A549 (cell line): ENCODE results near the gene SS18L1. TPM values are rescaled to one million over a fixed set of nuclear protein-coding genes. Genes with fewer than 3 reads are reported as not detected.

ENCODE experiments used
- ATAC-seq, 2 experiments: fragments of 200-7000 bp in 1 of 2; fragments of >200 bp in 1 of 2; cut with Nextera tagmentation in 1 of 2; cut with Tn5 transposase in 1 of 2; 3 replicates each; pipeline versions ENCODE4 v1.8.0 to v1.9.1; 2018 to 2020; ENCODE audit warnings: mild to moderate bottlenecking in 1 of 2, moderate library complexity in 1 of 2
- CTCF ChIA-PET: fragments of 300-600 bp; sonication (Branson Sonifier 250); formaldehyde crosslinking; extraction: SDS; loops from one replicate; lab custom pipeline; 2021; ENCODE audit warnings: antibody characterized with exemption, inconsistent platforms; lab: Yijun Ruan, JAX
- POLR2A ChIA-PET: fragments of 350-600 bp; formaldehyde crosslinking; extraction: SDS; loops from one replicate; lab custom pipeline; 2021; ENCODE audit warnings: antibody characterized with exemption, inconsistent platforms; lab: Yijun Ruan, JAX
- DNase-seq, 2 experiments: peaks; one replicate each; pipeline versions ENCODE4 v3.0.0 to v3.0.0-alpha.2; 2011 to 2016; ENCODE audit warnings: low read depth in 1 of 2, low spot score in 1 of 2
- FAIRE-seq: peaks from 2 replicates; lab custom pipeline; 2011; peaks lifted over from hg19 to GRCh38; lab: Jason Lieb, UNC
- H3K27ac ChIP-seq, 2 experiments: fragments of >200 bp; sonication (Bioruptor Twin); formaldehyde crosslinking; 3 replicates each; pipeline ENCODE4 v1.5.1; 2016 to 2017
- H3K4me1 ChIP-seq: fragments of >200 bp; sonication (Bioruptor Twin); formaldehyde crosslinking; 3 replicates; pipeline ENCODE4 v1.6.1; 2016
- H3K4me2 ChIP-seq: fragments of >200 bp; sonication (Bioruptor Twin); formaldehyde crosslinking; 3 replicates; pipeline ENCODE4 v1.6.1; 2016
- H3K4me3 ChIP-seq: fragments of >200 bp; sonication (Bioruptor Twin); formaldehyde crosslinking; 3 replicates; pipeline ENCODE4 v1.5.1; 2016
- H3K9me3 ChIP-seq: fragments of >200 bp; sonication (Bioruptor Twin); formaldehyde crosslinking; 3 replicates; pipeline ENCODE4 v1.6.1; 2016
- BHLHE40 ChIP-seq: IDR thresholded peaks from 2 replicates; pipeline ENCODE4 v1.6.1; 2012; ENCODE audit warnings: low read depth, low read length, inconsistent platforms
- CBX8 ChIP-seq: fragments of 200-600 bp; sonication (generic); IDR thresholded peaks from 2 replicates; pipeline ENCODE4 v1.6.1; 2016
- CHD4 ChIP-seq: fragments of 200-600 bp; sonication (generic); IDR thresholded peaks from 2 replicates; pipeline ENCODE4 v1.6.1; 2016; ENCODE audit warnings: antibody characterized with exemption, mild to moderate bottlenecking, borderline replicate concordance
- CTCF ChIP-seq: fragments of >200 bp; sonication (Bioruptor Twin); formaldehyde crosslinking; IDR thresholded peaks from 3 replicates; pipeline ENCODE4 v1.5.1; 2016
- E2F6 ChIP-seq: IDR thresholded peaks from 2 replicates; pipeline ENCODE4 v1.6.1; 2012; ENCODE audit warnings: low read depth, borderline replicate concordance
- FOXS1 ChIP-seq: fragments of 250-450 bp; sonication (Bioruptor Pico); IDR thresholded peaks from 2 replicates; pipeline ENCODE4 v1.5.0; 2020; ENCODE audit warnings: mild to moderate bottlenecking, moderate library complexity
- GATA3 ChIP-seq: IDR thresholded peaks from 2 replicates; pipeline ENCODE4 v1.6.1; 2012; ENCODE audit warnings: borderline replicate concordance
- HDAC2 ChIP-seq: fragments of 200-600 bp; sonication (generic); IDR thresholded peaks from 2 replicates; pipeline ENCODE4 v1.6.1; 2016
- JUN ChIP-seq, 2 experiments: fragments of >200 bp; sonication (Bioruptor Twin); formaldehyde crosslinking; IDR thresholded peaks; 2 replicates in 1 of 2; 3 replicates in 1 of 2; pipeline ENCODE4 v1.6.1; 2016 to 2017
- KDM5A ChIP-seq: fragments of 200-600 bp; sonication (generic); IDR thresholded peaks from 2 replicates; pipeline ENCODE4 v1.6.1; 2016; ENCODE audit warnings: antibody characterized with exemption, mild to moderate bottlenecking
- MAZ ChIP-seq: fragments of 150-350 bp; IDR thresholded peaks from 2 replicates; pipeline ENCODE4 v1.6.1; 2014; ENCODE audit warnings: antibody characterized with exemption, low read depth, low read length, borderline replicate concordance
- NPAS2 ChIP-seq: fragments of 250-450 bp; sonication (Bioruptor Pico); IDR thresholded peaks from 2 replicates; pipeline ENCODE4 v1.8.0; 2022; ENCODE audit warnings: mild to moderate bottlenecking, moderate library complexity, borderline replicate concordance
- NR3C1 ChIP-seq: fragments of >200 bp; sonication (Bioruptor Twin); formaldehyde crosslinking; IDR thresholded peaks from 3 replicates; pipeline ENCODE4 v1.6.1; 2017
- PHF8 ChIP-seq: fragments of 200-600 bp; sonication (generic); IDR thresholded peaks from 2 replicates; pipeline ENCODE4 v1.6.1; 2016; ENCODE audit warnings: low read depth, mild to moderate bottlenecking, antibody characterized with exemption, moderate library complexity, borderline replicate concordance
- POLR2A ChIP-seq: IDR thresholded peaks from 2 replicates; pipeline ENCODE4 v1.6.1; 2012; ENCODE audit warnings: mild to moderate bottlenecking, low read length
- POLR2AphosphoS2 ChIP-seq: conservative IDR thresholded peaks from 2 replicates; pipeline ENCODE4 v1.6.1; 2012; ENCODE audit warnings: low read length, improper control_type of control experiment, inconsistent platforms
- RAD21 ChIP-seq, 2 experiments: fragments of >200 bp in 1 of 2; sonication (Bioruptor Twin) in 1 of 2; formaldehyde crosslinking in 1 of 2; IDR thresholded peaks in 1 of 2; conservative IDR thresholded peaks in 1 of 2; 2 replicates in 1 of 2; 3 replicates in 1 of 2; pipeline ENCODE4 v1.6.1; 2012 to 2018; ENCODE audit warnings: inconsistent platforms in 1 of 2
- RCOR1 ChIP-seq: fragments of 150-350 bp; IDR thresholded peaks from 2 replicates; pipeline ENCODE4 v1.6.1; 2014; ENCODE audit warnings: antibody characterized with exemption, low read length, low read depth
- RNF2 ChIP-seq: fragments of 200-600 bp; sonication (generic); IDR thresholded peaks from 2 replicates; pipeline ENCODE4 v1.6.1; 2016; ENCODE audit warnings: low read depth, mild to moderate bottlenecking, antibody characterized with exemption, moderate library complexity, borderline replicate concordance
- SMC3 ChIP-seq: fragments of >200 bp; sonication (Bioruptor Twin); formaldehyde crosslinking; IDR thresholded peaks from 3 replicates; pipeline ENCODE4 v1.6.1; 2018; ENCODE audit warnings: inconsistent platforms
- ZC3H11A ChIP-seq: fragments of 450-650 bp; IDR thresholded peaks from 2 replicates; pipeline ENCODE4 v1.6.1; 2014; ENCODE audit warnings: antibody characterized with exemption, mild to moderate bottlenecking
- ZFP36 ChIP-seq: fragments of 450-650 bp; IDR thresholded peaks from 2 replicates; pipeline ENCODE4 v1.6.1; 2014; ENCODE audit warnings: borderline replicate concordance; ENCODE audit not compliant: partially characterized antibody
- ZSCAN20 ChIP-seq: fragments of 250-450 bp; sonication (Bioruptor Pico); IDR thresholded peaks from 2 replicates; pipeline ENCODE4 v1.8.0; 2022; ENCODE audit warnings: mild to moderate bottlenecking, moderate library complexity
- whole genome bisulfite sequencing: methylation state at CpG from one replicate; pipeline ENCODE4 v1.1.6; 2017; ENCODE audit errors: missing lambda C conversion rate; 5-methylcytosine and 5-hydroxymethylcytosine counted together
- polyA plus RNA-seq, 4 experiments: library from polyadenylated mRNA; depleted of rRNA in 3 of 4; stranded (reverse); fragments of >200 nt; fragmentation: RNase III in 1 of 4; extraction: RNeasy Plus Mini Kit Qiagen cat#74134 plus additional on column Dnase treatment in 1 of 4; gene quantifications; 2 replicates in 3 of 4; 3 replicates in 1 of 4; pipeline ENCODE4 v1.2.3, GENCODE V29; 2011 to 2017
- TF ChIP-seq, protein P1 (sequence below): fragments of 150-350 bp; IDR thresholded peaks from 2 replicates; pipeline ENCODE4 v1.6.1; 2014; ENCODE audit warnings: low read depth, mild to moderate bottlenecking, low read length
- TF ChIP-seq, protein P2 (sequence below): fragments of 250-450 bp; sonication (Bioruptor Pico); IDR thresholded peaks from 2 replicates; pipeline ENCODE4 v1.5.0; 2021; ENCODE audit warnings: mild to moderate bottlenecking, moderate library complexity, borderline replicate concordance

SS18L1 gene
- polyA plus RNA-seq, 2 of the 4 experiments (the other 2 are of a cell fraction) = 7.4 to 13.1 TPM

DNA sequence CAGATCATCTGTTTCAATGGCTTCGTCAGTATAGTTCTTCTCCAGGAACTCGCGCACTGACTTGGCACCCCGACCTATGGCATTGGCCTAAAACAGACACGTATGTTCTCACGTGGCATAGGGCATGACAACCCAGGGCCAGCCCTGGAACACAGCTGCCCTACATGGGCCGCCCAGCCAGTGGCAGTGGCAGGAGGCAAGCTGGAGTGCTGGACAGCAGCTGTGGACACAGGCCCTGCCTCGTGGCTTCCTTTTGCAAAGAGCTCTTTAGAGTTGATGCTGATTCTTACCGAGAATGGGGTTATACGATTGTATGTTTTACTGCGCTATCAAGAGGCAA lies 5.4 kb upstream of the SS18L1 start:
- Histone ChIP-seq H3K4me1 (peaks cover 10% of the 10 kb centered on the region), H3K4me3 (no peak overlapping the region), H3K9me3 (no peaks in the 10 kb centered on the region), H3K27ac (no peak overlapping the region), H3K4me2 (no peak overlapping the region)
- no peak for ATAC-seq
- no peak for FAIRE-seq
- ChIA-PET POLR2A (interaction anchor here (0.6 to 1.3 kb wide), 2 partner anchors 16 to 1021 kb away, joined by 3 to 9 read pairs; no protein-coding TSS in a partner anchor), CTCF (interaction anchor here (0.5 to 5.1 kb wide), 9 partner anchors 10 to 664 kb away, joined by 3 to 75 read pairs (median 4); no protein-coding TSS in a partner anchor)
- WGBS = 84% methylated on average over 11 of the region's 11 CpGs
- DNase-seq = no peak
- TF ChIP-seq POLR2AphosphoS2 (0 out of 2 replicates have a peak, but pooled peaks have one; percentile 57), BHLHE40 (no peak)

DNA sequence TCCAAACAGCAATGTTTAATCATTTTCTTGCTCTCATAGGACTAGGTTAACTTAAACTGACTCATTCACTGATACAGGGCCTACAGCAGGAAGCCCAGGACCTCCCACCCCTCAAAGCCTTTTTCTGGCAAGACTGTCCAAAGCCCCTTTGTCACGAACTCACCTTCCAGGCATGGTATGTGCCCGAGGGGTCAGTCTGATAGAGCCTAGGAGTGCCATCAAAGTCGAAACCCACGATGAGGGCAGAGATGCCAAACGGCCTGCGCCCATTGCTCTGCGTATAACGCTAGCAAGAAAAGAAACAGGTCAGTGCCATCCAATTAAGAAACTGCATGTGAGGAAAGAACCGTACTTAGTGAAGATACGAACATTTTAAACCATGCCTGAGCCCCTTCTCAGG lies 4.7 kb upstream of the SS18L1 start:
- ChIA-PET POLR2A (interaction anchor here (1.3 kb wide), 1 partner anchor 17 kb away, joined by 3 read pairs; no protein-coding TSS in a partner anchor), CTCF (interaction anchor here (0.5 to 5.1 kb wide), 4 partner anchors 11 to 664 kb away, joined by 3 to 75 read pairs (median 8); no protein-coding TSS in a partner anchor)

DNA sequence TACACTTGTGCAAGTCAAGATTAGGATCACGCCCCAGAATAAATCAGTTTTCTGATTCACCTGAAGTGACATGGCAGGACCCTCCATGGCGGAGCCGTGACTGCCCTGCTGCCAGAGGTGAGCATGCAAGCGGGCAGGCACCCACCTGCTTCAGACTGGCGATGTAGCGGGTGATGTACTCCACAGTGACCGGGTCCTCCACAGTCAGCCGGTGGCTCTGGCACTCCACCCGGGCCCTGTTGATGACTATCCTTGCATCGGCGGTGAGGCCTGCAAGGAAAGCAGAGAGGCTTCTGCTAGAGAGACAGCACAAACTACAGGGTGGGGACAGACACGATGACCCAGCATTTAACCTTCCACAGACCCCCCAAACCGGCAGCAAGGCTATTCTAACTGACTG lies 3.9 kb upstream of the SS18L1 start:
- H3K4me3 ChIP-seq = no peak overlapping the region
- no peak overlapping the region for H3K4me2 ChIP-seq
- TF ChIP-seq SMC3 = no peak
- TF ChIP-seq, all 56 proteins: peak for 0
- ChIA-PET POLR2A (no interaction called here), CTCF (no interaction called here)
- FAIRE-seq (no peak), DNase-seq (no peak), ATAC-seq (no peak)
- Histone ChIP-seq H3K27ac (no peak overlapping the region), H3K4me1 (peaks cover 11% of the 10 kb centered on the region), H3K9me3 (no peaks in the 10 kb centered on the region)
- WGBS = 93% methylated on average over 8 of the region's 13 CpGs

More for the DNA sequence above, 4.7 kb upstream of the SS18L1 start:
- WGBS = 97% methylated on average over 10 of the region's 10 CpGs
- no peak overlapping the region for H3K4me3 ChIP-seq
- FAIRE-seq = no peak
- no peaks in the 10 kb centered on the region for H3K9me3 ChIP-seq
- no peak overlapping the region for H3K4me2 ChIP-seq
- DNase-seq = no peak
- TF ChIP-seq RCOR1 = no peak
- no peak for TF ChIP-seq ZC3H11A
- no peak for TF ChIP-seq KDM5A
- TF ChIP-seq JUN (IDR thresholded peaks at IDR 0.05) = no peak
- no peak for TF ChIP-seq FOXS1 (CRISPR knock-in tag)
- no peak for TF ChIP-seq RNF2
- peaks cover 10% of the 10 kb centered on the region for H3K4me1 ChIP-seq
- no peak for ATAC-seq
- no peak overlapping the region for H3K27ac ChIP-seq

DNA sequence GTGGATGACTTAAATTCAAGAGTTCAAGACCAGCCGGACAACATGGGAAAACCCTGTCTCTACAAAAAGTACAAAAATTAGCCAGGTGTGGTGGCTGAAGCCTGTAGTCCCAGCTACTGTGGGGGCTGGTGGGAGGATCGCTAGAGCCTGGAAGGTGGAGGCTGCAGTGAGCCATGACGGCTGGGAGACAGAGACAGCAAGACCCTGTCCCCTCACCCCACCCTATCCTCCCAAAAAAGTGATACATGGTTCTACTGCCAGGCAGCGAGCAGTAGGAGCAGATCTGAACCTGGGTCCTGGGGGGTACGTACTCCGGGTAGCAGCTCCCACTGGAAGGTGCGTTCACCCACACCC lies 2.5 kb upstream of the SS18L1 start:
- no peaks in the 10 kb centered on the region for H3K9me3 ChIP-seq
- ChIA-PET POLR2A (interaction anchor here (2.2 kb wide), 1 partner anchor 75 kb away, joined by 7 read pairs; the partner anchor contains the start of gene TAF4), CTCF (interaction anchor here (0.6 to 2.5 kb wide), 7 partner anchors 8 to 138 kb away, joined by 3 to 14 read pairs (median 3); no protein-coding TSS in a partner anchor)
- WGBS = 96% methylated on average over 7 of the region's 7 CpGs
- peak overlapping the region; percentile 88 for H3K4me2 ChIP-seq
- 0 out of 6 replicates have a peak overlapping the region, but pooled peaks of 1 of the 2 experiments have one; percentile 2 for H3K27ac ChIP-seq
- H3K4me1 ChIP-seq = peaks cover 18% of the 10 kb centered on the region
- no peak for DNase-seq
- no peak for ATAC-seq
- no peak overlapping the region for H3K4me3 ChIP-seq
- no peak for FAIRE-seq
- no peak for TF ChIP-seq NPAS2 (CRISPR knock-in tag)
- TF ChIP-seq ZSCAN20 (CRISPR knock-in tag) = no peak
- no peak for TF ChIP-seq RAD21 (conservative IDR thresholded peaks at IDR 0.05 in 1 of 2, IDR thresholded peaks at IDR 0.05 in 1 of 2)
- no peak for TF ChIP-seq CBX8
- no peak for TF ChIP-seq MAZ
- no peak for TF ChIP-seq GATA3
- no peak for TF ChIP-seq PHF8
- TF ChIP-seq ZC3H11A = no peak
- no peak for TF ChIP-seq CTCF
- TF ChIP-seq, protein P1, sequence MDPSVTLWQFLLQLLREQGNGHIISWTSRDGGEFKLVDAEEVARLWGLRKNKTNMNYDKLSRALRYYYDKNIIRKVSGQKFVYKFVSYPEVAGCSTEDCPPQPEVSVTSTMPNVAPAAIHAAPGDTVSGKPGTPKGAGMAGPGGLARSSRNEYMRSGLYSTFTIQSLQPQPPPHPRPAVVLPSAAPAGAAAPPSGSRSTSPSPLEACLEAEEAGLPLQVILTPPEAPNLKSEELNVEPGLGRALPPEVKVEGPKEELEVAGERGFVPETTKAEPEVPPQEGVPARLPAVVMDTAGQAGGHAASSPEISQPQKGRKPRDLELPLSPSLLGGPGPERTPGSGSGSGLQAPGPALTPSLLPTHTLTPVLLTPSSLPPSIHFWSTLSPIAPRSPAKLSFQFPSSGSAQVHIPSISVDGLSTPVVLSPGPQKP = no peak
- no peak for TF ChIP-seq CHD4
- no peak for TF ChIP-seq HDAC2
- no peak for TF ChIP-seq ZFP36
- no peak for TF ChIP-seq E2F6
- TF ChIP-seq, protein P2, sequence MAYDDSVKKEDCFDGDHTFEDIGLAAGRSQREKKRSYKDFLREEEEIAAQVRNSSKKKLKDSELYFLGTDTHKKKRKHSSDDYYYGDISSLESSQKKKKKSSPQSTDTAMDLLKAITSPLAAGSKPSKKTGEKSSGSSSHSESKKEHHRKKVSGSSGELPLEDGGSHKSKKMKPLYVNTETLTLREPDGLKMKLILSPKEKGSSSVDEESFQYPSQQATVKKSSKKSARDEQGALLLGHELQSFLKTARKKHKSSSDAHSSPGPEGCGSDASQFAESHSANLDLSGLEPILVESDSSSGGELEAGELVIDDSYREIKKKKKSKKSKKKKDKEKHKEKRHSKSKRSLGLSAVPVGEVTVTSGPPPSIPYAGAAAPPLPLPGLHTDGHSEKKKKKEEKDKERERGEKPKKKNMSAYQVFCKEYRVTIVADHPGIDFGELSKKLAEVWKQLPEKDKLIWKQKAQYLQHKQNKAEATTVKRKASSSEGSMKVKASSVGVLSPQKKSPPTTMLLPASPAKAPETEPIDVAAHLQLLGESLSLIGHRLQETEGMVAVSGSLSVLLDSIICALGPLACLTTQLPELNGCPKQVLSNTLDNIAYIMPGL (CRISPR knock-in tag) = no peak
- no peak for TF ChIP-seq NR3C1
- TF ChIP-seq POLR2A = no peak
